Measurements from ENCODE around the gene PTPRN2. TPM values are rescaled to one million over a fixed set of nuclear protein-coding genes. Genes with fewer than 3 reads are reported as not detected.

The PTPRN2 gene
- total and polyA plus RNA-seq, 9 of the 15 experiments (the other 6 are each of a cell fraction or from before 2014, with no cell fraction given): not detected

GRCh38 chr7:157590526-157590925, 997.1 kb downstream of the PTPRN2 start:
- Histone ChIP-seq H3K36me3 (ENCODE audit: control insufficient read depth, insufficient read depth, low read length) (no peaks in the 10 kb centered on the region), H3K27me3 (ENCODE audit: control insufficient read depth in 2 of 2, insufficient read depth in 2 of 2, low read length in 2 of 2) (peaks cover 62 to 89% of the 10 kb centered on the region in 2 experiments), H3K9me3 (replicated peaks; ENCODE audit: control insufficient read depth, insufficient read depth, low read depth, low read length) (0 out of 2 replicates have a peak, but pooled peaks cover under 1% of the 10 kb centered on the region), H2AFZ (ENCODE audit: low read depth, low read length) (no peak overlapping the region), H3K4me1 (replicated peaks in 1 of 2; ENCODE audit: control insufficient read depth in 2 of 2, insufficient read depth in 2 of 2, low read length in 2 of 2) (peaks cover 0 to 9% of the 10 kb centered on the region in 2 experiments; a peak in 1 of 5 replicates), H4K20me1 (replicated peaks; ENCODE audit: control insufficient read depth, insufficient read depth, low read length) (peaks cover 10% of the 10 kb centered on the region; the same call in 1 of the 2 replicates), H3K9ac (ENCODE audit: insufficient read depth in 1 of 2, low read depth in 2 of 2, low read length in 2 of 2) (no peak overlapping the region), H3K4me3 (no peak overlapping the region), H3K27ac (ENCODE audit: extremely low read depth, low read depth, low read length) (no peak overlapping the region), H3K9me1 (ENCODE audit: control insufficient read depth, insufficient read depth, low read length) (no peaks in the 10 kb centered on the region), H3K79me2 (ENCODE audit: control insufficient read depth, insufficient read depth, low read length) (no peaks in the 10 kb centered on the region), H3K4me2 (ENCODE audit: insufficient read depth, low read length) (no peak overlapping the region)
- intact Hi-C loops (cut with micrococcal nuclease) (no loop called here), in situ Hi-C loops (cut with MboI) (no loop called here)
- under 1% methylated on average over 13 of the region's 13 CpGs for WGBS (ENCODE audit: insufficient coverage, low coverage, missing lambda C conversion rate)
- ChIA-PET POLR2A (no interaction called here), CTCF (ENCODE audit: low intra/inter-chr PET ratio) (no interaction called here)
- TF ChIP-seq DNMT1 (IDR thresholded peaks at IDR 0.05) (no peak), ARNT (IDR thresholded peaks at IDR 0.05) (no peak), FOSL1 (tag; conservative IDR thresholded peaks at IDR 0.05) (no peak)
- BruUV-seq (replicated peaks): no TSS peak
- ATAC-seq (no peak), DNase-seq (ENCODE audit: extremely low read depth in 1 of 4, low spot score in 3 of 4) (no peak), FAIRE-seq (no peak)

- BruUV-seq (replicated peaks): no TSS peak
- POLR2A ChIA-PET: no interaction called here
- in situ Hi-C loops (cut with MboI) (no loop called here), intact Hi-C loops (cut with micrococcal nuclease) (no loop called here)
- DNase-seq (ENCODE audit: extremely low read depth in 1 of 4, low spot score in 3 of 4) (no peak), FAIRE-seq (no peak), ATAC-seq (no peak)
- no peak overlapping the region for H3K4me2 ChIP-seq (ENCODE audit: insufficient read depth, low read length)
- peaks cover 65 to 89% of the 10 kb centered on the region in 2 experiments for H3K27me3 ChIP-seq (ENCODE audit: control insufficient read depth in 2 of 2, insufficient read depth in 2 of 2, low read length in 2 of 2)
- H3K4me1 ChIP-seq (replicated peaks in 1 of 2; ENCODE audit: control insufficient read depth in 2 of 2, insufficient read depth in 2 of 2, low read length in 2 of 2): peaks cover 0 to 9% of the 10 kb centered on the region in 2 experiments; a peak in 1 of 5 replicates
- H3K9me1 ChIP-seq (ENCODE audit: control insufficient read depth, insufficient read depth, low read length): no peaks in the 10 kb centered on the region
- H3K27ac ChIP-seq (ENCODE audit: extremely low read depth, low read depth, low read length): no peak overlapping the region
- 0% methylated on average over 11 of the region's 11 CpGs for WGBS (ENCODE audit: insufficient coverage, low coverage, missing lambda C conversion rate)
- no peaks in the 10 kb centered on the region for H3K79me2 ChIP-seq (ENCODE audit: control insufficient read depth, insufficient read depth, low read length)
- CTCF ChIA-PET (ENCODE audit: low intra/inter-chr PET ratio): no interaction called here
- peaks cover 10% of the 10 kb centered on the region for H4K20me1 ChIP-seq (replicated peaks; ENCODE audit: control insufficient read depth, insufficient read depth, low read length)
- no peaks in the 10 kb centered on the region for H3K36me3 ChIP-seq (ENCODE audit: control insufficient read depth, insufficient read depth, low read length)
- H2AFZ ChIP-seq (ENCODE audit: low read depth, low read length): no peak overlapping the region
- peaks cover 4% of the 10 kb centered on the region; the same call in 1 of the 2 replicates for H3K9me3 ChIP-seq (replicated peaks; ENCODE audit: control insufficient read depth, insufficient read depth, low read depth, low read length)
- H3K4me3 ChIP-seq: no peak overlapping the region
- H3K9ac ChIP-seq (ENCODE audit: insufficient read depth in 1 of 2, low read depth in 2 of 2, low read length in 2 of 2): no peak overlapping the region
- TF ChIP-seq KHSRP (IDR thresholded peaks at IDR 0.05) (no peak), PKNOX1 (IDR thresholded peaks at IDR 0.05) (no peak), CBX5 (IDR thresholded peaks at IDR 0.05; ENCODE audit: borderline replicate concordance, low read depth) (no peak), CREB5 (CRISPR knock-in tag; IDR thresholded peaks at IDR 0.05) (no peak), NFXL1 (CRISPR knock-in tag; IDR thresholded peaks at IDR 0.05) (no peak), SFPQ (IDR thresholded peaks at IDR 0.05; ENCODE audit: low read depth, low read length) (no peak), CTCF (IDR thresholded peaks at IDR 0.05 in 2 of 3, conservative IDR thresholded peaks at IDR 0.05 in 1 of 3; ENCODE audit: insufficient read depth in 2 of 3, low read depth in 1 of 3, low read length in 3 of 3) (no peak)
Measured at GRCh38 chr7:157589680-157590079, 997.9 kb downstream of the PTPRN2 start.
